HG03469 (cell line): ENCODE measurements around the gene VPS26B.
"Not testable (repeated sequence)": the region's sequence is repeated elsewhere in the genome, so short reads cannot be mapped to it uniquely, and the experiment has no call there.

Source experiments
- ATAC-seq: cut with Tn5 transposase; IDR thresholded peaks from one replicate; pipeline ENCODE4 v1.9.1; 2021; ENCODE audit warnings: mild to moderate bottlenecking, moderate library complexity, moderate number of reproducible peaks; ENCODE audit not compliant: unreplicated experiment

VPS26B gene

DNA sequence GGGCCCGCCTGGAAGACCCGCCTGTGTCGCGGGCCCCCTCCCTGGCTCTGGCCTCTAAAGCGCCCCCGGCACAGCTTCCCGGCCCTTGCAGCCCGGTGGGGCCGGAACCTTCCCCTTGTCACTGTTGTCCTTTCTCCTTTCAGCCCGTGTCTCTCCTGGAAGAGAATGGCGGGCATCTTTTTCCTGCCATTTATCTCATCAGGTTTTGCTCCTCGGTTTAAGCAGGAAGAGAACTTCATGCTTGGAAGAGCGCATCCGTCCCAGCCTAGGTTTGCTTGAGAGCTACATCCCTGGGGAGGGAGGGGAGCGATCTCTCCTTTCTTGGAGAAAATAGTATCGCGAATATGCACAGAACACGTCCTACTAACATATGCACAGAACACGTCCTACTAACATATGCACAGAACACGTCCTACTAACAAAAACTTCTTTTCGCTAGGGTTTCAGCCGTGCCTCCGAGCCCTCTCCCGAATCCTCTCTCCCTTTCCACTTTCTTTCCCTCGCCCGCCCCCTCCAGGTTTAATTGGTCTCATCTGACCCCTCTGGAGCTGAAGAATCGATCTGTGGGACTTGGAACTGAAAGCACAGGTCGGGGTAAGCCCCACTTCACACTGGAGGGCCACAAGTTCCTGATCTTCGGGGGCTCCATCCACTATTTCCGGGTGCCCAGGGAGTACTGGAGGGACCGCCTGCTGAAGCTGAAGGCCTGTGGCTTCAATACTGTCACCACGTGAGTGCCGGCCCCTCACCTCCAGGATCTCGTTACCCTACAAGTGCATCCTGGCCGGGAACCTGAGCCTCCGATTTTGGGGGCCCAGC, 52.9 kb downstream of the VPS26B start:
- no peak for ATAC-seq

DNA sequence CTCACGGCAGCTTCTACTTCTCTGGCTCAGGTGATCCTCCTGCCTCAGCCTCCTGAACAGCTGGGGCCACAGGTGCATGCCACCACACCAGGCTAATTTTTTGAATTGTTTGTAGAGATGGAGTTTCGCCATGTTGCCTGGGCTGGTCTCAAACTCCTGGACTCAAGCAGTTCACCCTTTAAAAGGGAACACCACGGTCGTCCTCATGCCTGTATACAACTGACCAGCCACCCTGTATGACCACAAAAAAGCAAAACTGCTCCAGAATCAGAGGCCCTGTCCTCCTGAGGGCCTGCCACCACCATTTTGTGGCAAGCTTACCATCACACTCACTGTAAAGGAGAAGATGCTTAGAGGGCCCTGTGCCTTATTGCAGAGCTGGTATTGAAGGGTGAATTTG, 53.9 kb downstream of the VPS26B start:
- ATAC-seq = no peak

DNA sequence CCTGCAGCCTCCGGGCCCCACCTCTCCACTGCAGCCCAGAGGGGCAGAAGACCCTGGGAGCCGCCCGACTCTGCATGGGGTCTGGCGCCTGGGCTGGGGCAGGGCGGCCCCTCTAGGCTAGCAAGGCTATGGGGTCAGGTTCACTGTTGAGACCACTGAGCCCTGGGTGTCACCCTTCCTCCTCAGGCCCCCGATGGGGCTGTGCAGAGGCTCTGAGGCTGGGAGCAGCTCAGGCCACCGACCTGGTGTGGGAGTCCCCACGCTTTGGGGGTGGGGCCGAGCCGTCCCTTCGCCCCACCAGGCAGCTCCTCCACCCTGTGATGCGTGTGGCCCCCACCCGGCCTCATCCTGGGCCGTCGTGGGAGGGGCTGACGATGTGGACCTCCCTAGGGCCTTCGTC, 57.2 kb downstream of the VPS26B start:
- not testable (repeated sequence) for ATAC-seq

DNA sequence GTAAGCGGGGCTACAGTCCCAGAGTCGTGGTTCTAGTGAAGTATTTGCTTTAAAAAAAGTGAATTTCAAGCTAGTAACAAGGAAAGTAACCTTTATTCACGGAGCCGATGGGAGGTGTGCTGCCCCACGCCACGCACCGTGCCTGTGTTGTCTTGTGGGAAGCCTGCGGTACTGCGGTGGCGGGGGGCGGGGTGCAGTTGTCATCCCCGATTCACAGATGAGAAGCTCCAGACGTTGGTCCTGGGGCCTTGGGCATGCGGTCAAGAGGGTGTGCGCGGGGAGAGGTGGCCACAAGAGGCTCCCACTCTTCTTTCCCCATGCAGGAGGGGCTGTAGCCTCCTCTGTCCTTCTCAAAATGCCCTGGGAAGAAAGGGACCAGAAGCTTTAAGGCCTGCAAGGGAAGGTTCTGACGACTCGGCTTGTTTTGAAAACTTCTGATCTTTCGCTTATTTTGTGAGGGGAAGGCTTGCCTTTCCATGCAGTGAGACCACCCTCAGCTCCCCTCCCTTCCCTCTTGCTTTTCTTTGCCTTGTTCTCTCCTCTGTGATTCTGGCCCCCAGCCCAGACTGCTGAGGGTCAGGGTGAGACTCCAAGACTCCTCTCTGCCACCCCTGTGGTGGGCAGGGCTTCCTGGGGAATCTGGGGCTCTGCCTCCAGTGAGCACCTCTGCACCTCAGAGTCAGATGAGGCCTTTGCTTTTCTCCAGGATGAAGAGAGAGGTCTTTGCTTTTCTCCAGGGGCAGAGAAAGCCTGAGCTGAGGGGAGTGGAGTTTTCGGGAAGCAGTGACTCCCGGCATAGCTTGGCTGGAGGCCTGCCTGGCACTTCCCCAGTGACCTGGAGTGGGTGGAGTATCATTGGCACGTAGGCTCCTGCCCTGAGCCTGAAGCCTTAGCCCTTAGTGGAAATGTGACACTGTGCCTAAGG, 57.9 kb downstream of the VPS26B start:
- no peak for ATAC-seq

DNA sequence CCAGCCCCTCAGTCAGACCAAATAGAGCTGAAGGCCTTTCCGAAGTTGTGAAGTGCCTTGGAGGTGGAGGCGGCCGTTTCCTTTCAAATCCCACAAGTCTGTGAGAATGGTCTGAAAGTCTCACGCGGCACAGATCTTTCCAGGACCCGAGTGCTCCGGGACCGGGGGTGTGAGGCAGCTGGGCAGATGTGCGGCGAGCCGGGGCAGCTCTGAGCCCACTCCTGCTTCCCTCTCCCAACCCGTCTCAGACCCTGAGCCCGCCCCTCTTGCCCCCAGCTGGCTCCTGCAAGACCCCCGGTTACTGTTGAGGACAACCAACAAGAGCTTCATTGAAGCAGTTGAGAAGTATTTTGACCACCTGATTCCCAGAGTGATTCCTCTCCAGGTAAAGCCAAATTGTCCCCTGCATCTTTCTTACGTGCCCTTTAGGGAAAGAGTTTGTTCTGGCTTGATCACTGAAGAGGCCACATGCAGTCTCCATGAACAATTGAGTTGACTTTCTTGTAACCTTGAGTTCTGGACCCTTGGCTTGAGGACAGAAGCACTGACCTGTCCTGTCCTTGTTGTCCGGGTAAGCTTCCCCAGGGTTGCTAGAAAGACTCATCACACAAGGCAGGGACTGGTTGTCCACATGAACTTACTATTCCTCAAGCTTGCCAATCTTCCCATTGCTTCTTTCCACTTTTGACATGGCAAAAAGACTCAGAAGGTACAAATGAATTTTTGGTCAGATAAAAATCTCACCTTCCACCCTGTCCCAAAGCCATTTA, 59.2 kb downstream of the VPS26B start:
- ATAC-seq = no peak

DNA sequence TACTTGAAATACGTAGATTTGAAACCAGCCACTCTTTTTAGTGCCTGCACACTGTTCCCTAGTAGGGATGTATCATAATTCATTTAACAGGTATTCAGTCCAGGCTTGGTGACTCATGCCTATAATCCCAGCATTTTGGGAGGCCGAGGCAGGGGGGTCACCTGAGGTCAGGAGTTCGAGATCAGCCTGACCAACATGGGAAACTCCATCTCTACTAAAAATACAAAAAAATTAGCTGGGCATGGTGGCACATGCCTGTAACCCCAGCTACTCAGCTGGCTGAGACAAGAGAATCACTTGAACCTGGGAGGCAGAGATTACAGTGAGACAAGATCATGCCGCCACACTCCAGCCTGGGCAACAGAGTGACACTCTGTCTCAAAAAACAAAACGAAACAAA, 59.9 kb downstream of the VPS26B start:
- not testable (repeated sequence) for ATAC-seq

DNA sequence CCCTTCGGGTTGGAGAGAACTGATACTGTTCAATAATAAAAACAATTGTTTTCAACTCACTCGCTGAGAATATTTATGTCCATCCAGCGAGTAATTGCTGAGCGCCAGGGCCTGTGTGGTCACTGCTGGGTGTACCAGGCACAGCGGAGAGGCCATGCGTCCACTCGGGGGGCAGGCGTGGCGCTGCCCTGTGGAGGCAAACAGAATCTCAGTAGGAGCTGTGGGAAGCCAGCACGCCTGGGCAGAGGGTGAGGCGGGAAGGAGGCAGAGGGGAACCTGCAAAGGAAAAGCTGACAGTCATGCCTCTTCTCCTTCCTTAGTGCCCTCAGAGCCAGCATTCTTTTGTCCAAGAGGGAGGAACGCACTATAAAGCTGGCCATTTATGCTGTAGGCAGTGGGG, 63.1 kb downstream of the VPS26B start:
- no peak for ATAC-seq

DNA sequence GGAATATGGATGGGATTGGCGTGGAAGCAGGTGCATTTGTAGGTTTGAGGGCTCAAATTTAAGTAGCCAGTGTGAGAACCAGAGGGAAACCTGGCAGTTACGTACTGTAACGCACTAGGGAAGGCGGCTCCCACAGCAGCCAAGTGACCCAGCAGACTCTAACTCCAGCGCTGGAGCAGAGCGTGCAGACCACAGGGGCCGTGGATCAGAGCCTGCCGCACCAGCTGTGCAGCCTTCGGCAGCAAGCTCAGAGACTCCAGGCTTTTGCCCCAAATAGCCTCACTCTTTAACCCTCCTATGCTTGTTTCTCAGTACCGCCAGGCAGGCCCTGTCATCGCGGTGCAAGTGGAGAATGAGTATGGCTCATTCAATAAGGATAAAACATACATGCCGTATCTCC, 64.0 kb downstream of the VPS26B start:
- no peak for ATAC-seq

DNA sequence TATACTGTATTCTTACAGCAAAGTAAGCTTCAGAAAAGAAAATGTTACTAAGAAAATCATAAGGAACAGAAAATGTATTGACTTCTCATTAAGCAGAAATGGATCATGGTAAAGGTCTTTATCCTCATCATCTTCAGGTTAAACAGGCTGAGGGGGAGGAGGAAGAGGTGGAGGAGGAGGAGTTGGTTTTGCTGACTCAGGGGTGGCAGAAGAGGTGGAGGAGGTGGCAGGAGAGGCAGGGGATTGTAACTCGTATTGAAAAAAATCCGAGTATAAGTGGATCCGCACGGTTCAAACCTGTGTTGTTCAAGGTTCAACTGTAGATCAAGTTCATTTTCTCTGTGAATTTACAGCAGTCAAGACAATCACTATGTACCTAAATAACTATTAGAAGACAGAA, 64.7 kb downstream of the VPS26B start:
- no peak for ATAC-seq

DNA sequence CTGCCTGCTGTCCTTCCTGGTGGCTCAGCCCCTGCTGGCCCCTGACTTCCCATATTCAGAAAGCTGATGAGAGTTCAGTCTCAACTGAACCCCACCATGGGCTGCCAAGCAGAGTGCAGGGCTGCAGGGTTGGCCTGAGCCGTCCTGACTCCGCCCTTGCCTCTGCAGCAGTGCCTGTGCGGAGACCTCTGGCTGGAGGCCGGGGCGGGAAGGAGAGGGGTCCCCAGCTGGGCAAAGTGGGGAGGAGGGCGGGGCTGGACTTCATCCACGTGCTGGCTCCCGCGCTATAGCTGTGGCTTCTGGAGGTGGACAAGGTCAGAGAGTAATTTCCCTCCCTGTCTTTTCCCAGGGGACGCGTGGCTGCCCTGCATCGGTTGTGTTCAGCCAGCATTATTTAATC, 65.3 kb downstream of the VPS26B start:
- ATAC-seq = no peak

DNA sequence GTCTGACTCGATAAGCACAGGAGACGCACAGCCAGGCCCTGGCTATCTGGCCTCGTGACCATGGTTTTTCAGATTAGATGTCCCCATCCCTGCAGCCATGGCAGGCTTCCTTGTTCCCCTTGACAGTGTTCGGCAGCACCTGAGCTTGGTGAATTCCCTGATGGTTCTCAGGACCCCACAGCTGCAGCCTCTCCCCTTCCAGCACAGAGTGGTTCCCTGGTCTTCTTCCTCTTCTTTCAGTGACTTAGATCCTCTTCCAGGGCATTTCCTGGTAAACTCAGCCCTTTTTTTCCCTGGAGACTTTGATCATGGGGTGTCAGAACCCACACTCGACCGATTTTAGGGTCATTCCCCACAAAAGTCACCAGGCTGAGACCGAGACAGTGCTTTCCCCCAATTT, 66.2 kb downstream of the VPS26B start:
- no peak for ATAC-seq

DNA sequence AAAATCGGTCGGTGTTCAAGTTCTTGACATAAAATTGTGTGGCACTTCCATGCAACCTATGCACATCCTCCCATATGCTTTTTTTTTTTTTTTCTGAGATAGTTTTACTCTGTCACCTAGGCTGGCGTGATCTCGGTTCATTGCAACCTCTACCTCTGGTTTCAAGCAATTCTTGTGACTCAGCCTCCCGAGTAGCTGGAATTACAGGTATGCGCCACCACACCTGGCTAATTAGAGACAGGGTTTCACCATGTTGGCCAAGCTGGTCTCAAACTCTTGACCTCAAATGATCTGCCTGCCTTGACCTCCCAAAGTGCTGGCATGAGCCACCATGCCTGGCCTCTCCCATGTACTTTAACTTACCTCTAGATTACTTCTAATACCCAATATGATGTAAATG, 66.7 kb downstream of the VPS26B start:
- no peak for ATAC-seq

DNA sequence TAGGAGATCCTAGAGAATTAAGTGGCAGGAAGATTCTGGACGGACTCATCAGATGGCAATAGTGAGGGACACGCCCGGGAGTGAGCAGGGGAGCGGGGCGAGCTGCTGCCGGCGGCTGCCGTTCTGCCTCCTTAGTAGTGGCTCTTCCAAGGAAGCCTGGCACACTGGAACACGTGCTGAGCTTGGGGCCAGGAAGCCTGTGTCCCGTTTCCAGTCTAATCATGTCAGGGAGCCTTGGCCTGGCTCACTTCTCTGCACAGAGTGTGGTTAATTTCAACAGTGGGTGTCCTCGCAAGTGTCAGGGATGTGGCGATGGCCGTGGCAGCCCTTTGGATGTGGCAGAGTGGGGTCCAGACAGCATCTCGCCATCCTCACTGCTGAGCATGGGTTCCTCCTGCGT, 68.2 kb downstream of the VPS26B start:
- no peak for ATAC-seq

DNA sequence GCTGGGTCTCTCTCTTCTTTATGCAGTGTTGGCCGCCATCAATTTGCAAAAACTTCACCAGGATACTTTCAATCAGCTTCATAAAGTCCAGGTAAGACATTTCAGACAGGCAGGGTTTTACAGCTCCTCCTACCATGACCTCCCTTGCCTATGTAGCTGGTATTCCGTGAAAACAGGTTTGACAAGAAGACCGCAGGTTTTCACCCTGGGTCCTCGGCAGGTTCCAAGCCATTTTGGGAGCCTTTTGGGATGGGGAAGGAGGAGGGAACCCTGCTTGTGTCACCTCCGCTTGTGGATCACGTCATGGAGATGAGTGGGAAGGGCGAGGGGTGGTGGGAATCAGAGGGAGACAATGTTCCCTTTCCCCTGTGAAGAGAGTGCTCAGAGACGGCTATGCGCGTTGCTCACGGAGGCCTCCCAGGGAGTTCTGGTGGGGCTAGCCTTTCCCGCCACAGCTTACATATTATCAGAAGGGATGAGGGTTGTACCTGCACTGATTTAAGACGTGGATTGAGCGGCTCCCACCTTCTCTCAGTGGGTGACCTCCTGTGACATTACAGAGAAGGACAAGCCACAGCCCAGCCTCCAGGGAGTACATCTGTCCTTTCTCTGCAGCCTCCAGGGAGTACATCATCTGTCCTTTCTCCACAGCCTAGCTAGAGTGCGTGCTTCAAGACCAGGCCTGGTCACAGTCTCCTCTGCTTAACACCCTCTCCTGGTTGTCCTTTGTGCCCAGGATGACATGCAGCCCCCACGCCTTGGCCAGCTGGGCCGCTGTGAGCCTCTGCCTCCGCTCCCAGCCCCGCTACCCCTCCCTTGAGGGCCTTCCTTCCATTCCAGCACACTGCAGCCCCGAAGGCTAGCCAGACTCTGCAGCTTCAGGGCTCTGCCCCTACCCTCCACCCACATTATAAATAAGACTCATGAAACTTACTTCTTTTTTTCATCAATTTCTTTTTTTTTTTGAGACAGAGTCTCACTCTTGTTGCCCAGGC, 68.9 kb downstream of the VPS26B start:
- ATAC-seq = no peak

DNA sequence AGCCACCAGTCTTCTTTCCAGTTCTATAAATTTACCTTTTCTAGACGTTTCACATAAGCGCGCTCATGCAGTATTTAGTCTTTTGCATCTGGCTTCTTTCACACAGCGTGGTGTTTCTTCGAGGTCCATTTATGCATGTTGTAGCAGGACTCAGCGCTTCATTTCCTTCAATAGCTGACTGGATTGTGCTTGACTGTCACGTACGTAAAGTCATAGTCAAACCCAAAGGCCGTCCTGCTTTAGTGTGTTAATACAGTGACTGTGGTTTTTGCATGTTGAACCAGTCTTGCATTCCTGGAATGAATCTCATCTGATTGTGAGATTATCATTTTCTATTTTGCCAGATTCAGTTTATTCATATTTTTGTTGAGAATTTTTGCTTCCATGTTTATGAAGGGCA, 70.2 kb downstream of the VPS26B start:
- no peak for ATAC-seq
